ENCODE measurements around the gene ADAM22. TPM values are rescaled to one million over a fixed set of nuclear protein-coding genes. Genes with fewer than 3 reads are reported as not detected.

ADAM22 gene
- total and polyA plus RNA-seq, 2 of the 4 experiments (the other 2 are of a cell fraction) = 0.03 to 0.18 TPM

DNA sequence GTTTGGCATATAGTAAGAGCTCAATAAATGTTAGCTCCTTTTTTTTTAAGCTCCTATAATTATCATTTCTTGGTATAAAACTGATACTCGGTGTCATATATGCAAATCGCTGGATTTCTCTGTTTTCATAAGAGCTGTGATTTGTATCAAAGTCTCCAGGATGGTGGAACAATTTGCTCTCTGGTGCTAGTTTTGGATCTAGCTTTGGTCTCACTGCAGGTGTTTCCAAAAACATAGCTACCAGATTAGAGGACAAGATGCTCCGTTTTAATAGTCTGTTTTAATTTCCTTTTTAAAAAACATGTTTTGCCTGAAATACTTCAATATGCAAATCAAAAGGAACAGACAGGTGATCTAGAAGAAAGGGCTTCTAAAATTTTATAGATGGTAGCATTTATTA is 25.3 kb downstream of the ADAM22 start:
- intact Hi-C loops (cut with micrococcal nuclease) (no loop called here), dilution Hi-C loops (cut with HindIII; ENCODE audit: low sequenced_read_pairs, unreplicated experiment) (no loop called here), in situ Hi-C loops (cut with MboI; ENCODE audit: low sequenced_read_pairs) (no loop called here)
- Histone ChIP-seq H4K5ac (ENCODE audit: low read depth, low read length) (no peak overlapping the region), H3K9me1 (ENCODE audit: insufficient read depth, low read length) (no peaks in the 10 kb centered on the region), H3K14ac (replicated peaks; ENCODE audit: low read depth, low read length) (no peak overlapping the region), H3K4me3 (ENCODE audit: insufficient read depth, low read depth, low read length) (no peak overlapping the region), H2AFZ (replicated peaks; ENCODE audit: low read length, poor library complexity) (no peak overlapping the region), H2BK120ac (ENCODE audit: low read depth, low read length) (no peak overlapping the region), H2BK5ac (ENCODE audit: low read depth, low read length, poor library complexity, severe bottlenecking) (no peak overlapping the region), H3K27ac (ENCODE audit: insufficient read depth, low read length) (no peak overlapping the region), H3K4me2 (ENCODE audit: low read depth, low read length) (no peak overlapping the region), H3K18ac (ENCODE audit: low read depth, low read length) (no peak overlapping the region), H2BK20ac (ENCODE audit: low read depth, low read length) (no peak overlapping the region), H2AK9ac (replicated peaks; ENCODE audit: low read depth, low read length, poor library complexity) (no peak overlapping the region), H3K9me3 (ENCODE audit: control insufficient read depth, insufficient read depth, low read length) (no peaks in the 10 kb centered on the region), H3K36me3 (ENCODE audit: control insufficient read depth, insufficient read depth, low read length) (no peaks in the 10 kb centered on the region), H3K56ac (ENCODE audit: extremely low read depth, insufficient read depth, low read length) (no peak overlapping the region), H4K8ac (ENCODE audit: low read depth in 2 of 2, low read length in 2 of 2) (no peak overlapping the region), H3K23ac (ENCODE audit: low read depth, low read length) (no peak overlapping the region), H3K4me1 (ENCODE audit: control insufficient read depth, insufficient read depth, low read length) (no peaks in the 10 kb centered on the region), H4K20me1 (ENCODE audit: insufficient read depth, low read length) (no peaks in the 10 kb centered on the region), H3K9ac (ENCODE audit: low read depth, low read length) (no peak overlapping the region), H3K79me1 (ENCODE audit: low read depth in 1 of 2, low read length in 2 of 2) (no peaks in the 10 kb centered on the region), H3K27me3 (ENCODE audit: control insufficient read depth, insufficient read depth, low read length) (no peaks in the 10 kb centered on the region), H4K91ac (ENCODE audit: insufficient read depth, low read depth, low read length) (no peak overlapping the region), H3K4ac (ENCODE audit: low read depth, low read length) (no peak overlapping the region), H2BK15ac (ENCODE audit: low read depth, low read length) (no peak overlapping the region), H2AK5ac (ENCODE audit: low read depth, low read length) (no peak overlapping the region)
- POLR2A ChIA-PET (ENCODE audit: unreplicated experiment) = no interaction called here
- WGBS, 2 experiments (ENCODE audit: extremely low coverage in 2 of 2, insufficient read length in 1 of 2) = no CpG with 5 or more reads among the region's 3 CpGs
- no peak for ATAC-seq (ENCODE audit: low read depth)
- CTCF ChIA-PET = no interaction called here
- BruUV-seq (replicated peaks) = no TSS peak
- DNase-seq = no peak
- TF ChIP-seq RCOR1 (IDR thresholded peaks at IDR 0.05; ENCODE audit: insufficient replicate concordance, low read length) (no peak), CTCF (conservative IDR thresholded peaks at IDR 0.05; ENCODE audit: low read depth, low read length) (no peak), FOS (IDR thresholded peaks at IDR 0.05; ENCODE audit: low read depth, low read length) (no peak), MAZ (IDR thresholded peaks at IDR 0.05; ENCODE audit: borderline replicate concordance, low read depth, low read length) (no peak)

Measured in IMR-90 (cell line).